Colonic mucosa (tissue), 4 donors: ENCODE results near the gene ANKRD34B. TPM values are rescaled to one million over a fixed set of nuclear protein-coding genes. Genes with fewer than 3 reads are reported as not detected.

Experiments
- DNase-seq: peaks from one replicate; pipeline ENCODE4 v3.0.0-alpha.2; 2020
- H3K27ac ChIP-seq: fragments of 200-600 bp; one replicate; pipeline ENCODE4 v1.8.0; 2021
- H3K27me3 ChIP-seq: fragments of 200-600 bp; one replicate; pipeline ENCODE4 v1.8.0; 2021
- H3K36me3 ChIP-seq: fragments of 200-600 bp; one replicate; pipeline ENCODE4 v1.8.0; 2021
- H3K4me1 ChIP-seq: fragments of 200-600 bp; one replicate; pipeline ENCODE4 v1.8.0; 2021; ENCODE audit warnings: mild to moderate bottlenecking
- H3K4me3 ChIP-seq: fragments of 200-600 bp; one replicate; pipeline ENCODE4 v1.8.0; 2021
- H3K9ac ChIP-seq, 2 donors: one replicate each; pipeline ENCODE4 v1.7.0; 2013; ENCODE audit warnings: control low read depth in 2 of 2, low read depth in 2 of 2, low read length in 2 of 2
- H3K9me3 ChIP-seq: fragments of 200-600 bp; one replicate; pipeline ENCODE4 v1.8.0; 2021
- intact Hi-C: fragments of 100-400 bp; cut with DNase I; formaldehyde crosslinking; loops from one replicate; pipeline ENCODE4 v1.14.1; 2022
- total RNA-seq, 2 donors: library from RNA; stranded (reverse); fragmentation: NEBNext Ultra II Directional in 1 of 2; extraction: Animal tissue kit (Norgen Biotek cat#: 25700) in 1 of 2; gene quantifications; one replicate each; pipeline ENCODE4 v1.2.1, GENCODE V29; 2021
- TF ChIP-seq, protein P1 (sequence below): fragments of 200-600 bp; IDR thresholded peaks from one replicate; pipeline ENCODE4 v1.8.0; 2022; ENCODE audit warnings: antibody characterized with exemption, mild to moderate bottlenecking
- donor health status: healthy.
- donor health status: DM: no; HTN: no; CAD: no.
- donor health status: DM: no; HTN: no; CAD: no.

Gene ANKRD34B
- total RNA-seq, 2 donors from 2014 or later: not detected

DNA sequence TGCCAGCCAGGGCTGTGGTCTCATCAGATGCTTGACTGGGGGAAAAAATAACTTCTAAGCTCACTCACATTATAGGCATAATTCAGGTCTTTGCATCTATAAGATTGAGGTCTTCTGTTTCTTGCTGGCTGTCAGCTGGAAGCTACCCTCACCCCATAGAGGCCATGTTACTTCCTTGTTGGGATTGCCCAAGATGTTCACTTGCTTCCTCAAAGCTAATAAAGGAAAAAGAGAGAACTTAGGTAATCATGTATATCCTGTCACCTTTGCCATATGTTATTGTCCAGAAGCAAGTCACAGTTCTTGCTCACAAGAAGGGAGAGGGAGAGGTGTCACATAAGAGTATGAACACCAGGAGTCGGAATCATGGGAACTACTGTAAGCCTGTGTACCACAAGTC is 38.7 kb upstream of the ANKRD34B start:
- no peak for DNase-seq
- TF ChIP-seq, protein P1, sequence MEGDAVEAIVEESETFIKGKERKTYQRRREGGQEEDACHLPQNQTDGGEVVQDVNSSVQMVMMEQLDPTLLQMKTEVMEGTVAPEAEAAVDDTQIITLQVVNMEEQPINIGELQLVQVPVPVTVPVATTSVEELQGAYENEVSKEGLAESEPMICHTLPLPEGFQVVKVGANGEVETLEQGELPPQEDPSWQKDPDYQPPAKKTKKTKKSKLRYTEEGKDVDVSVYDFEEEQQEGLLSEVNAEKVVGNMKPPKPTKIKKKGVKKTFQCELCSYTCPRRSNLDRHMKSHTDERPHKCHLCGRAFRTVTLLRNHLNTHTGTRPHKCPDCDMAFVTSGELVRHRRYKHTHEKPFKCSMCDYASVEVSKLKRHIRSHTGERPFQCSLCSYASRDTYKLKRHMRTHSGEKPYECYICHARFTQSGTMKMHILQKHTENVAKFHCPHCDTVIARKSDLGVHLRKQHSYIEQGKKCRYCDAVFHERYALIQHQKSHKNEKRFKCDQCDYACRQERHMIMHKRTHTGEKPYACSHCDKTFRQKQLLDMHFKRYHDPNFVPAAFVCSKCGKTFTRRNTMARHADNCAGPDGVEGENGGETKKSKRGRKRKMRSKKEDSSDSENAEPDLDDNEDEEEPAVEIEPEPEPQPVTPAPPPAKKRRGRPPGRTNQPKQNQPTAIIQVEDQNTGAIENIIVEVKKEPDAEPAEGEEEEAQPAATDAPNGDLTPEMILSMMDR: no peak
- H3K4me1 ChIP-seq: no peaks in the 10 kb centered on the region
- no peak overlapping the region for H3K4me3 ChIP-seq
- intact Hi-C loops: no loop called here
- no peak overlapping the region for H3K9ac ChIP-seq
- no peaks in the 10 kb centered on the region for H3K9me3 ChIP-seq
- H3K27ac ChIP-seq: no peak overlapping the region
- H3K27me3 ChIP-seq: no peaks in the 10 kb centered on the region
- no peaks in the 10 kb centered on the region for H3K36me3 ChIP-seq

DNA sequence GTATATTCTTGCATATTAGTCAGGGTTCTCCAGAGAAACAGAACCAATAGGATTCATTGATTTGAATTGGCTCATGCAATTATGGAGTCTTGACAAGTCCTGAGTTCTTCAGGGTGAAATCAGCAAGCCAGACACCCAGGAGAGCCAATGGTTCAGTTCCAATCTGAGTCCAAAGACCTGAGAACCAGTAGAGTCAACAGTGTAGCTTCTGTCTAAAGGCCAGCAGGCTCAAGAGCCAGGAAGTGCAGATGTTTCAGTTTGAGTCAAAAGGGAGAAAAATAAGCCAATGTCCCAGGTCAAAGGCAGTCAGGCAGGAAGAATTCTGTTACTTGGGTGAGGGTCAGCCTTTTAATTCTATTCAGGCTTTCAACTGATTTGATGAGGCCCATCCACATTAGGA is 37.8 kb upstream of the ANKRD34B start:
- TF ChIP-seq, protein P1: no peak
- H3K27ac ChIP-seq: no peak overlapping the region
- intact Hi-C loops: no loop called here

DNA sequence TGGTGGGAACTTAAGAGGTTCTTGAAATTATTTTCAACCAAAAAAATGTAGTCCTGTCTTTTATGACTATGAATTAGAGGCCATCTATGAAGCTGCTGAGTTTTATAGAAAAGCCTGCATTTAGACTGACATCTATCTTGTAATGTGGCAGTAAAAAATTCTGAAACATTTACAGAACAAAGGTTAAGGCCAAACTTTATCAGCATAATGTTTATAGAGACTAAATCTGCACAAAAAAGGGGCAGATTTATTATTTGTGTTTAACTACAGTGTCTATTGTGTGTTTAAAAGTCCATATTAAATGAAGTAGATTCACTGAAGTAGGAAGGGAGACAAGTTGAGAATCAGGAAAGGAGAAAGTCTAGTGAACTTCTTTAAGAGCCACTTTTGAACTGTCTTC is 37.3 kb upstream of the ANKRD34B start:
- Histone ChIP-seq H3K4me1 (no peaks in the 10 kb centered on the region), H3K36me3 (no peaks in the 10 kb centered on the region), H3K4me3 (no peak overlapping the region), H3K9ac (no peak overlapping the region), H3K27ac (no peak overlapping the region), H3K27me3 (no peaks in the 10 kb centered on the region), H3K9me3 (no peaks in the 10 kb centered on the region)
- TF ChIP-seq, protein P1: no peak
- DNase-seq: no peak
- intact Hi-C loops: no loop called here

More for the DNA sequence above, 37.8 kb upstream of the ANKRD34B start:
- Histone ChIP-seq H3K4me3 (no peak overlapping the region), H3K9ac (no peak overlapping the region), H3K27me3 (no peaks in the 10 kb centered on the region), H3K4me1 (no peaks in the 10 kb centered on the region), H3K36me3 (no peaks in the 10 kb centered on the region), H3K9me3 (no peaks in the 10 kb centered on the region)
- no peak for DNase-seq

DNA sequence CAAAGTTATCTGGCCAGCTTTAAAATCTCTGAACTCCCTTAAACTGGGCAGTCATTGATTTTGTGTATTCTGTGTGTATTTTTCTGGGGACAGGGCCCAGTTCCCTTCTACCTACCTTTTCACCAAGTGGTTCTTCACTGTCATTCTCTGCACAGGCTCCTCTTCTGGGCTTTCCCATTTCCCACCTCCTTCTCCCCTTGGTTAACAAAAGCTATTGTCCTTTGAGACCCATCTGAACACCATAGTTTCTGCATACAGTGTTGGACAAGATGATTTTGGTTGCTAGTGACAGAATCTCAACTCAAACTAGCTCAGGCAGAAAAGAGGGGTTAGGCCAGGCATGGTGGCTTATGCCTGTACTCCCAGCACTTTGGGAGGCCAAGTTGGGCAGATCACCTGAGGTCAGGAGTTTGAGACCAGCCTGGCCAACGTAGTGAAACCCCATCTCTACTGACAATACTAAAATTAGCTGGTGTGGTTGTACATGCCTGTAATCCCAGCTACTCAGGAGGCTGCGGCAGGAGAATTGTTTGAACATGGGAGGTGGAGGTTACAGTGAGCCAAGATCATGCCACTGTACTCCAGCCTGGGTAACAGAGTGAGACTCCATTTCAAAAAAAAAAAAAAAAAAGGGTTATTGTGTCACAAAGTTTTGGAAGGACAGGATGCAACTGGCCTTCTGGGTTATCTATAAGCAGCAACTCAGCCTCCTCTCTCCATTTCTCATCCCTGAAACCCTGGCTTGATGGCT is 31.0 kb upstream of the ANKRD34B start:
- Histone ChIP-seq H3K36me3 (no peaks in the 10 kb centered on the region), H3K27me3 (no peaks in the 10 kb centered on the region), H3K9me3 (no peaks in the 10 kb centered on the region), H3K4me3 (no peak overlapping the region), H3K9ac (no peak overlapping the region), H3K4me1 (no peaks in the 10 kb centered on the region), H3K27ac (no peak overlapping the region)
- no peak for DNase-seq
- TF ChIP-seq, protein P1: no peak
- intact Hi-C loops: no loop called here

DNA sequence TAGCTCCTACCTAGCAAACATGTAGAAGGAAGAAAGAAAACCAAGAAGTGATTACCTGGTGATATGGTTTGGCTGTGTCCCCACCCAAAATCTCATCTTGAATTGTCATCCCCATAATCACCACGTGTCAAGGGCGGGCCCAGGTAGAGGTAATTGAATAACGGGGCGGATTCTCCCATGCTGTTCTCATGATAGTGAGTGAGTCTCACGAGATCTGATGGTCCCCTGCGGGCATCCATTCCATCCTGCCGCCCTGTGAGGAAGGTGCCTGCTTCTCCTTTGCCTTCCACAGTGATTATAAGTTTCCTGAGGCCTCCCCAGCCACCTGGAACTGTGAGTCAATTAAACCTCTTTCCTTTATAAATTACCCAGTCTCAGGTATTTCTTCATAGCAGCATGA is 27.4 kb upstream of the ANKRD34B start:
- TF ChIP-seq, protein P1: no peak
- Histone ChIP-seq H3K9me3 (no peaks in the 10 kb centered on the region), H3K4me3 (no peak overlapping the region), H3K36me3 (no peaks in the 10 kb centered on the region), H3K27me3 (no peaks in the 10 kb centered on the region), H3K9ac (no peak overlapping the region), H3K27ac (no peak overlapping the region), H3K4me1 (no peaks in the 10 kb centered on the region)
- intact Hi-C loops: no loop called here
- no peak for DNase-seq
